Nucleus accumbens (tissue), 56 donors: ENCODE data around the gene COL23A1.
A peak's percentile ranks its signal among the peaks of the same experiment; 100 is the strongest.

Source experiments
- DNase-seq, 56 donors: peaks; one replicate each; lab custom pipeline; 2025; lab: John Stamatoyannopoulos, UW

The COL23A1 gene

DNA sequence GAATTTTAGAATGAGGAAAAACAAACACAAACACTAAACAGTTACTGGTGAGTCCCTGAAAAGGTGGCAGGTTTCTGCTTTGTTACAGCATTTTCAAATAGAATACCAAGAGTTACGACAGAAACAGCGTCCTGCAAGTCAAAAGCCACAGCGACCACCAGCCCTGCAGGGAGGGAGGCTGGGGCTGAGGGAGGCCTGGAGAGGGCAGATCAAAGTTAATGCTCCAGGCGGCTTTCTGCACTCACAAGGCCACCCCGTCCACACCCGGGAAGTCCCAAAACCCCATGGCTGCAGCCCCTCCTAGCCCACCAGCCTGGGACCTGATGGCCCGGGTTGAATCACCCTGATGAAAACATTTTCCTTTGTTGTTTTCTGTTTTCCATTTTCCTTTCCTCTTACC lies 29.3 kb downstream of the COL23A1 start:
- no peak for DNase-seq

DNA sequence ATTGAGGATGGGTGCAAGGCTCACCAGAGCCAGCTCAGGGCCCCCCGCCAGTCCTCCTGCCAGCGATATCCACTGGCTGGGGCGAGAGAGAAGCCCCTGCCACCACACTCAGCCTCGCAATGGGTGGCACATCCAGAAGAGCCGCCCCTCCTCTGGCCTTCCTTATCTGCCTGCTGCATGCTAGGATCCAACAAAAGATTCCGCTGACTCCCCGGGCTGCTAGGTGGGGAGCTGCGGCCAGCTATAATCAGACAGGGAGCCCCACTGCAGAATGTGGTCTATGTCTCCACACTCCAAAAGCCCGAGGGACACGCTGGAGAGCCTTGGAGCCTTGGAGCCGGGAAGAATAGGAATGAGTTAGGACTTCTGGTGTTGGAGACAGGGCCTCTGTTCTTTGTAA lies 32.8 kb downstream of the COL23A1 start:
- DNase-seq, result no peak

DNA sequence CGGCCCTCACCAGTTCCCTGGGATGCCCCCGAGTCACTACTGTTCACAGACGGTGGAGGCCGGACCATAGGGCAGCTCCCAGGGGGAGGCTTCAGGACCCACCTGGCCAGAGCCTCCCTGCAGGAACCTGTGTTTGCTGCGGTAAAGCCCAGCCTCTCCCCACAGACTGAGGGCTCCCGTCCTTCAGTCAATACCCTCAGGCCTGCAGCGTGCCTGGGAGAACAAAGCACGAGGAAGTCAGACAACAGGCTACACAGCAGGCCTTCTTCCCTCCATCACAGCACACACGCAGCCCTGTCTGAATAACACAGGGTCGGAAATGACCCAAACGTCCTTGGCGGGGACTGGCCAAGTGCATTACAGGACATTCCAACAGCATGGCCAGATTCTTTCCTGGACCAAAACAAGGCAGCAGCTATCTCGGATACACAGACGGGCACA lies 34.4 kb downstream of the COL23A1 start:
- DNase-seq, result no peak

DNA sequence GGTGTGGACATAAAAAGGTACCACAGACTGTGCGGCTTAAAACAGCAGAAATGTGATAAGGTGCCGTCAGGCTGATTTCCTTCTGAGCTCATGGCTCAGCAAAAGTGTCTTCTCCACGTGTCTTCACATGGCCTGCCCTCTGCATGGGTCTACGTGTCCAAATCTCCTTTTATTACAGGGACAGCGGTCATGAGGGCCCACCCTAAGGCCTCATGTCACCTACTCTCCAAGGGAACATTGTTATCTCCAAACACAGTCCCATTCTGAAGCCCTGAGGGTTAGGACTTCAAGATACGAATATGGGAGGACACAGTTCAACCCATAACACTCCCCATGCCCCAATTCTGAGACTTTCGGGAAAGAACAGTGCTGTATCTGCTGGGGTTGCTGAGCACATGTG lies 35.2 kb downstream of the COL23A1 start:
- no peak for DNase-seq

DNA sequence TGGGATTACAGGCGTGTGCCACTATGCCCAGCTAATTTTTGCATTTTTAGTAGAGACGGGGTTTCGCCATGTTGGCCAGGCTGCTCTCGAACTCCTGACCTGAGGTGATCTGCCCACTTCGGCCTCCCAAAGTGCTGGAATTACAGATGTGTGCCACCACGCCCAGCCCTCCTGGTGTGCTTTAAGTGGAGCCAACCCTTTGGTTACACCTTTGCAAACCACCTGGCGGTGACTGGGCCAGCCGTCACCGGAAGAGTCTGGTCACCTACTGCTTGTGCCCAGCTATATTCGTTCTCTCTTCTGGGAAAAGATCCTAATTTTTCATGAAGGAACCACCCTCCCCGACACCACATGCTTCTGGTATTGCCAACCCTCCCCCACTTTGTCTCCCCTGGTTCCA lies 35.9 kb downstream of the COL23A1 start:
- DNase-seq, result no peak

DNA sequence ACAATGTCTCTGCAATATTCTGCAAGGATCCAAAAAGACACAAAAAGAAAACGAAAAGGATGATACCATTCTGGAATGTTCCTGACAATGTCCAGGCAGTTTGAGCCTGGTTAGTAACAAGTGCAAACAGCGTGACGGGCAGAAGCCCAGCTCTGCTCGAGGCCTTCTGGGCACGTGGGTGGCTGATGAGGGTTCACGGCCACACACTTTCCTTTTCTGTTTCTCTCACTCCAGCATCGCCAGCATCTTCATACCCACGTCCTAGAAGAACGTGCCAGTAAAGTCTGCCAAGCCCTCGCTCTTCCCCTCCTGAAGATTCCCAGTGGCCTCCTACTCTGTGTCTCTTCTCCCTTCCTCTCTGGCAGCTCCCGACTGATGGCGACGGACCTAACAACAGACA lies 36.7 kb downstream of the COL23A1 start:
- no peak for DNase-seq

DNA sequence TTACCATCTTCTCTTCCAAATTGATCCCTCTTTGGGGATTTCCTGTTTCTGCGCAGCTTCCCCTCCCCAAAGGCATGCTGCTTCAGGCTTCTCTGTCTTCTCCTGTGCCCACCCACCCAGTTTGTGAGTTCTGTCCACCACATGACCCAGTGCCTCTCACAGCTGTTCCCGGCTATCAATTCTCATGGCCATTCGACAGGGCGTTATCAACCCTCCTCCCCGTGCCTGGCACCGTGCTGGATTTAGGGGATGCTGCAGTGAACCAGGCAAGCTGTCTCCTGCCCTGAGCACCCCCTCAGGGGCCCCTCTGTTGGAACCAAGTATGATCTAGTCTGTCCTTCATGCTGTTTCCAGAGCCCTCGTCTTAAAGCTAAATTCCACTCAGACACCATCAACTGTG lies 38.7 kb downstream of the COL23A1 start:
- DNase-seq, result no peak

DNA sequence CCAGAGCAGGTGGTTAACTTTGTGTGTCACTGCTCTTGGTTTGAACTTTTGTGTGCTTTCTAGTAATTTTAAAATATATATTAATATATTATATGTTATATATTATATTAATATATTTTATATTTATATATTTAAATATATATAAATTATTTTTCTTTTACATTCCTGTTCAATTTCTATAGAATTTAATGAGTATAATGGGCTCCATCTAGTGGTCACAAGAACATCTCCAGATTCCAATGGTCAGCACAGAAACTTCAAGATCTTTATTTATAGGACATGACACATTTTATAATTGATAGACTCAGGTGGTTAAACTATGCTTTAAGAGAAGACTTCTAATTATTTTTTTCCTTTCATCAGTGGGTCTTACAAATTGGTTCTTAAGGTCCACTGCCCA lies 39.1 kb downstream of the COL23A1 start:
- no peak for DNase-seq

DNA sequence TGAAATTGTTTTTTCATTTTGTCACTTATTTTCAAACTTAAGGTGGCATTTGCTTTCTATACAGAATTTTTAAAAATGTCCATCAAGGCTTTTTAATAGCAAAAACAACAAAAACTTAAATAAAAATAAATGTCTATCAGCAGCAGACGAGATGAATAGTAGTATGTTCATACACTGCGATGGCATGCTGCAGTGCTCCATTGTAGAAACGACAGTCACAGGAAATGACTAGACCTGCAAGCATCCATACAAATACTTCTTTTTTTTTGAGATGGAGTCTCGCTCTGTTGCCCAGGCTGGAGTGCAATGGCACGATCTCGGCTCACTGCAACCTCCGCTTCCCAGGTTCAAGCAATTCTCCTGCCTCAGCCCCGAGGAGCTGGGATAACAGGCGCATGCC lies 41.4 kb downstream of the COL23A1 start:
- DNase-seq, result no peak

DNA sequence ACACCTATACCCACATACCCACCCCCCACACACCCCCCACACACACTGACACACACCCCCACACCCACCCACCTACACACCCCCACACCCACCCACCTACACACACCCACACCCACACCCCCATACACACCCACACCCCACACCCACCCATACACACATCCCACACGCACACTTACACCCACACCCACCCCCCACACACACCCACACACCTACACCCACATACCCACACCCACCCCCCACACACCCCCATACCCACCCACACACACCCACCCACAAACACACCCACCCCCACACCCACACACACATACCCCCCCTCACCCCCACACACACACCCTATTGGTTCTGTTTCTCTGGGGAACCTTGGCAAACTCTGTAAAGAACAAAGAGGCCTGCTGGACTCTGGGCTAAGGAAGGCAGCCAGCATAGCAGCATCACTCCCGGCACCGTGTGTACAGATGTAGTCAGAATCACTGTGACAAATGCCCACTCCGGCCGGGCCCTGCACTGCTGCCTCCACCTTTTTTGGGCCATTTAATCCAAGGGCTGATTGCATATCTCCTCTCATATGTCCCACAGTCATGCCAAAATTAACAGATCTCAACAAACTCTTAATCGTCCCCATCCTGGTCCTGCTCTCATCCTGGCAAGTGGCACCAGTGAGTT lies 42.3 kb downstream of the COL23A1 start:
- peak in 3 of 56 donors; percentile 23 to 34 (median 28) for DNase-seq

DNA sequence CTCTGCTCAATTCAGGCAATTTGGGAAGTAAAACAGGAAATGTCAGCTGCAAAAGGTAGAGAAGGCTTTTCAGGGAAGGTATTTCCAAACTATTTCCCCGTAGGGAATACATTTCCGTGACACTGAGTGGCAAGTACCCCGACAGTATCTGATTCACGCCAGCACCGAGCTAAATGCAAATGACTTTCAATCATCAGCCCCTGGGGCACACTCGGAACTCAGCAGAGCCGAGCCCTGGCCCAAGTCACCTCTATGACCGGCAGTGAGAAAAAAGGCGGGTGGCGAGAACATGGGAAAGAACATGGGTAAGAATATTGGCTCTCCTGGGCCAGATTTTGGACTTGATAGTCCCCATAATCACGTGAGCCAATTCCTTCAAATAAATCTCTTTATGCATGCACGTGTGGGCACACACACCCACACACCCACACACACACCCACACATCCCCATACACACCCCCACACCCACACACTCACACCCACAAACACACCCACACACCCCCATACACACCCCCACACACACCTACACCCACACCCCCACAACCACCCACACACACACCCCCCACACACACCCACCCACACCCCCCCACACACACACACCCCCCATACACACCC lies 43.0 kb downstream of the COL23A1 start:
- peak in 1 of 56 donors; percentile 11 for DNase-seq

DNA sequence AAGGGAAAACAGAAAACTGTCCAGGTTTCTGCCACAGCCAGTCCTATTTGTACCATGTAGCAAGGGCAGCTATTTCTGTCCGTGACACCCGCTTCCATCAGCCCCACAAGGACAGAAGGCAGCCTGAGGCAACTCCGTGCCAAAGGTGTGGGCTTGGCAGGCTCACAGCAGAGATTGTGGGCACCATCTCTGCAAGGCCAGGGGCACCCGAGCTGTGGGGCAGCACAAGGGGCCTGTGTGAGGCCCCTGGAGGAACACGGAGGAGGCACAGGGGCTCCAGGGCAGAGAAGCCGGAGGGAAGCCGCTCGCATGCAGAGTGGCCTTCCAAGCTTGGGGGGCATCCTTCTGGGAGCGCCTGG lies 43.5 kb downstream of the COL23A1 start:
- DNase-seq, result no peak

DNA sequence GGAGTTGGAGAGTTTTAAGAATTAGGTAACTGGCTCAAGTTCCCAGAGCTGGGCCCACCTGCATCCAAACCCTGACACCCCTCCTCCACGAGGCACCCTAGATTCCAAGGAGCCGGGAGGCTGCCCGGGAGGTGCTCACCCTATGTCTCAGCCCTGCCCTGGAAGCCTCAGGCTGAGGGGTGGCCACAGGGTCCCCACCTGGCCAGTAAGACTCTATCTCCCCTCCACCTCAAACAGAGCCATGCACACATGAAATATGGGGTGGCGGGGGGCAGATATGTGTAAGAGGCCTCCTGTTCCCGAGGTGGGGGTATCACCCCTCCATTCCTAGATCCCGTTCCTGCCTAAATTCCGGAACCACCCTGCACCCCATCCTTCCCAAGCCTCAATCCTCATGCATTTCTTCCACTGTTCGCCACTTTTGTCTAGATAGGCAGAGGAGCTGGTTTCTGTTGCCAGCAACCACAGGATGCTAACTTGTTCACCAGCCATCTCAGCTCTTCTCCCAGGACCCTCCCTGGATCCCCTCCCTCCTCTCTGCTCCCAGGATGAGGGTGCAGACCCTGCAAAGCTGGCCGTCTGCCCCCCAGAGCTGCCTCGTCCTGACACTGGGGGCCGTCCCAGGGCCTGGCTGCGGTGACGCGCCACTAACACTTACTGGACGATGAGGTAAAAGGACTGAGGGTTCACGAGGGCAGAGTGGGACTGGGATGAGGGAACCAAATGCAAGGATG lies 44.1 kb downstream of the COL23A1 start:
- no peak for DNase-seq

DNA sequence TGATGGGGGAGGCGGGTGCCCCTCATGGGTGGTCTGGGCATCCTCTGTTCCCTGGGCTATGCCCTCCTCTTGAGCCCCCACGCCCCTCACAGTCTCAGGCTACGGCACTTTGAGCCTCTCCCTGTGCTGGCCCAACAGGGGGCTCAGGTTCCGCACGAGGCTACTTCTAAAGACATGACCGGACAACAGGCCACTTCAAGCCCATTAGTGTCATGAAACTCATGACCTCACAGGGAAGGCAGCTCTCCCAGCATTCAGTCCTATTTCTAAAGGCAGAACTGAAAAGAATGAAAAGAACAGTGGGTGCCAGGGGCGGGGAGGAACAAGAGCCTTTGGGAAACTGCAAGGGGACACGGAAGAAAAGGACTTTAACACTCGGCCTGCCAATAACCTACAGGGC lies 45.0 kb downstream of the COL23A1 start:
- DNase-seq, result peak in 4 of 56 donors; percentile 9 to 36 (median 26)

DNA sequence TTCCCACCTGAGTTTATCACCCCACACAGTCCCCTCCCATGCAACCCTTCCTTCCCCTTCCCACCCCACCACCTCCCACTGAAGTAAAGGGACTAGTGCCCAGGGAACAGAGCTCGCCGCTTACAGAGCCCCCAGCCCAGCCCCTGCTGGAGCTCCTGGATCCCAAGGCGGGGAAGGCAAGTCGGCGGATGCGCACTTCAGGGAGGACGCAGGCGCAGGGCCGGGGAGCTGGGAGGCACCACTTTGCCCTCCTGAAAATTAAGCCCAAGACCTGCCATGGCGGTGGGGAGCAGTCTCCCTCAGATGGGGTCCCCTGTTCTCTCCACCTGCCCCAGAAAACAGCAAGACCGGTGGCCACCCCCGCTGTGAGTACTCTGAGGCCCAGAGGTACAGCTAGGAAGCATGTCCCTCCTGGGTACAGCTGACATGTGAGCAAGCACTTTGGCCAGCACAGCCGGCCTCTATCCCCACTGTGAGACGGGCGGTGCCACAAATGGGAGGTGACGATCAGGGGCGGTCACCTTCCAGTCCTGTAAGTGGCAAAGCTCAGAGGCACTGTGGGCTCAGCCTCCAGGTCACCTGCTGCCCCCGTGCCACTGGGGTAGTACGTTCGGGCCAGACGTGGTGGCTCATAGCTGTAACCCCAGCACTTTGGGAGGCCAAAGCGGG lies 45.9 kb downstream of the COL23A1 start:
- DNase-seq, result no peak

DNA sequence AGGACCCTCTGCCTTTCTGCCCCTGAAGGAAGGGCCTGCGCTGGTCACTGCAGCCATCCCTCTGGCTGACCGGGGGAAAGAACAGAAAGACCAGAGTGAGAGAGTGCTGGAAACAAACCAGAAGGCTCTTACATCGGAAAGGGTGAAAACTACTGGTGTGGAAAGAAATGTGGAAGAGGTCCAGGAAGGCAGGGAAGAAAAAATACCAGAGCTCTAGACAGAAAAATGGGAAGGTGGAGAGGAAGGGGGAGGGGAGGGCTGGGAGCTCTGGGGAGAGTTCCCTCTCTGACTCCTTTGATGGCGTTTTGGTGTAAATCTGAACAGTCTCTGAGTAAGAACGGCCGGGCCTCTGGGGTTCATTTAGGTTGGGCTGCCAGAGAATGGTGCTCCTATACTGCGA lies 47.7 kb downstream of the COL23A1 start:
- peak in 1 of 56 donors; percentile 22 for DNase-seq

DNA sequence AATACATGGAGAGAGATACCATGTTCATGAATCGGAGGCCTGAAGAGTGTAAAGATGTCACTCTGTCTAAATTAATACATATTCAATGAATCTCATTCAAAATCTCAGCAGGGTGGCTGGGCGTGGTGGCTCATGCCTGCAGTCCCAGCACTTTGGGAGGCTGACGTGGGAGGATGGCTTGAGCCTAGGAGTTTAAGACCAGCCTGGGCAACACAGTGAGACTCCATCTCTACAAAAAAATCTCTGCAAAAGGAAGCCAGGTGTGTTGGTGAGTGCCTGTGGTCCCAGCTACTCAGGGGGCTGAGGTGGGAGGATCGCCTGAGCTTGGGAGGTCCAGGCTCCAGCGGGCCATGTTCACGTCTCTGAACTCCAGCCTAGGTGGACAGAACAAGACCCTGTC lies 49.7 kb downstream of the COL23A1 start:
- no peak for DNase-seq

DNA sequence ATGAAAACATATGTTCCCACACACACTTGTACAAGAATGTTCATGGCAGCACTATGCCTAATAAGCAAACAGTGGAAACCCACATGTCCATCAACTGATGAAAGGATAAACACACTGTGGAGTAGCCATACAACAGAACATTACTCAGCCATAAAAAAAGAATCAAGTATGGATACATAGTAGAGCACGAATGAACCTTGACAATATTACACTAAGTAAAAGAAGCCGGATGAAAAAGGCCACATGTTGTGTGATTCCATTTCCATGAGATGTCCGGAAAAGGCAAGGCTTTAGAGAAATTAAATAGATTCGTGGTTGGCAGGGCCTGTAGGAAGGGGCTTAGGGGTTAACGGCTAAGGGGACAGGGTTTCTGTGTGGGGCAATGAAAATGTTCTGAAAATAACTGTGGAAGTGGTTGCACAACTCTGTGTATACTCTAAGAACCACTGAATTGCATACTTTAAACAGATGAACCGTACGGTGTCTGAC lies 51.4 kb downstream of the COL23A1 start:
- DNase-seq, result no peak

DNA sequence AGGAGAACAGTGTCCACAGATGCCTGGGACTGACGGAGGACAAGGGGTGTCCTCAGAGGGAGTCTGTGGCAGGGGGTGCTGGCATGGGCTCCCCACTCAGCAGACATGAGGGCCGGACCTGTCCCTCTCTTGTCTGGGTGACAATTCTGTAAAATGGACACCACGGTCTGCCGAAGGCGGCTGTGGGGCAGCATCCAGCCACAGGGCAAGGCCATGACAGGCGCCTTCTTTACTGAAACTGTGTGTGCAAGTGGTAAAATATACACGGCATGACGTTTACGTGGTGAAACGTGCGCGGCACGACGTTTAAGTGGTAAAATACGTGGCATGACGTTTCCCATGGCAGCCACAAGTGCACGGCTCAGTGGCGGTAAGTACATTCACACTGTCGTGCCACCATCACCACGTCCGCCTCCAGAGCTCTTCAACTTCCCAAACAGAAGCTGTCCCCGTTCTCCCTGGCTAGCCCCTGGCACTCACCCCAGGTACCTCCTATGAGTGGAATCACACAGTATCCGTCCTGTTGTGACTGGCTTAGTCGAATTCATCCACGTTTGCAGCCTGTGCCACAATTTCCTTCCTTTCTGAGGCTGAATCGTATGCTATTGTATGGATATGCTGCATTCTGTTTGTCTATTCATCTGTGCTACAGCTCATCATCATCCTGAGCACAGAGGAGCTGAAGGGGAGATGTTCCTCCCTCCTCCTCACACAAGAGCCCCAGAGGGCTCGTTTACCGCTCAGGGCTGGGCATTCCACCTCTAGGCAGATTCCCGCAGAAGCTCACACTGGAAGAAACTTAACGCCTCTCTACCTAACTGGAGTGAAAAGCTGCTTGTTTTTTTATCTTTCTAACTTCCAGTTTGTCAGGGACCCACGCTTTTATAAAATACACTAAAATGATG lies 52.5 kb downstream of the COL23A1 start:
- no peak for DNase-seq
